Frontal cortex (tissue), 4 donors: ENCODE data around the gene GPX2. TPM values are rescaled to one million over a fixed set of nuclear protein-coding genes. Genes with fewer than 3 reads are reported as not detected.

Experiments used
- DNase-seq, 2 donors: peaks; one replicate each; pipeline ENCODE4 v3.0.0; 2012; ENCODE audit warnings: low spot score in 2 of 2
- FAIRE-seq: peaks from 2 replicates; lab custom pipeline; 2012; peaks lifted over from hg19 to GRCh38; lab: Jason Lieb, UNC
- total RNA-seq: library from RNA; depleted of rRNA; stranded (reverse); fragments of >200 nt; gene quantifications from one replicate; pipeline ENCODE4 v1.2.3, GENCODE V29; 2014
- donor health status: control.
- donor health status: control.
- donor health status: control.

Gene GPX2
- not detected for total RNA-seq

- DNase-seq (no peak), FAIRE-seq (no peak)
These were observed at the start of gene GPX2 for GRCh38 chr14:64942531-64943111. Gene GPX2 (minus strand): TSS chr14:64942745. CDS start chr14:64942726, 19 bp downstream.

- FAIRE-seq = no peak
These were observed 48.4 kb upstream of the GPX2 start for GRCh38 chr14:64990939-64991338.

GRCh38 chr14:64990296-64990695 lies 47.8 kb upstream of the GPX2 start:
- FAIRE-seq = no peak
- no peak for DNase-seq

More at GRCh38 chr14:64990939-64991338, 48.4 kb upstream of the GPX2 start:
- no peak for DNase-seq

- DNase-seq (no peak), FAIRE-seq (no peak)
These were observed 44.9 kb upstream of the GPX2 start for GRCh38 chr14:64987438-64987767.

- FAIRE-seq = no peak
These were observed 44.3 kb upstream of the GPX2 start, which contains the start of gene FNTB for GRCh38 chr14:64986648-64987437. Gene FNTB (plus strand): TSS chr14:64986895. CDS start chr14:64986954, 59 bp downstream.

GRCh38 chr14:64983439-64984310 lies 41.1 kb upstream of the GPX2 start:
- FAIRE-seq = no peak
- DNase-seq = no peak

More at GRCh38 chr14:64986648-64987437, 44.3 kb upstream of the GPX2 start, which contains the start of gene FNTB:
- peak; percentile 90 to 91 for DNase-seq

- DNase-seq (no peak), FAIRE-seq (no peak)
These were observed 37.0 kb upstream of the GPX2 start for GRCh38 chr14:64979336-64980074.

GRCh38 chr14:64974563-64974962 lies 32.0 kb upstream of the GPX2 start:
- DNase-seq (no peak), FAIRE-seq (no peak)

- no peak for FAIRE-seq
These were observed 31.3 kb upstream of the GPX2 start for GRCh38 chr14:64973826-64974225.

GRCh38 chr14:64973026-64973442 lies 30.5 kb upstream of the GPX2 start:
- FAIRE-seq (no peak), DNase-seq (no peak)

More at GRCh38 chr14:64973826-64974225, 31.3 kb upstream of the GPX2 start:
- DNase-seq = no peak

- DNase-seq = peak; percentile 61
- FAIRE-seq = no peak
These were observed 29.6 kb upstream of the GPX2 start, which contains the start of gene RAB15 for GRCh38 chr14:64971943-64972791. Gene RAB15 (minus strand): TSS chr14:64972336. CDS start chr14:64972076, 260 bp downstream.

GRCh38 chr14:64971491-64971942 lies 29.0 kb upstream of the GPX2 start:
- no peak for FAIRE-seq
- DNase-seq = no peak

GRCh38 chr14:64970776-64971477 lies 28.4 kb upstream of the GPX2 start:
- no peak for FAIRE-seq
- DNase-seq = no peak

GRCh38 chr14:64970041-64970440 lies 27.5 kb upstream of the GPX2 start:
- FAIRE-seq = no peak
- no peak for DNase-seq

GRCh38 chr14:64968651-64969050 lies 26.1 kb upstream of the GPX2 start:
- FAIRE-seq = no peak
- no peak for DNase-seq

GRCh38 chr14:64968167-64968566 lies 25.6 kb upstream of the GPX2 start:
- DNase-seq (no peak), FAIRE-seq (no peak)

GRCh38 chr14:64966976-64967375 lies 24.4 kb upstream of the GPX2 start:
- FAIRE-seq = no peak
- DNase-seq = no peak
